HG03280 (cell line): ENCODE measurements around the gene RBFOX2.

Experiments
- ATAC-seq: cut with Tn5 transposase; IDR thresholded peaks from one replicate; pipeline ENCODE4 v1.9.1; 2021; ENCODE audit warnings: mild to moderate bottlenecking, moderate library complexity; ENCODE audit not compliant: unreplicated experiment

Gene RBFOX2

DNA sequence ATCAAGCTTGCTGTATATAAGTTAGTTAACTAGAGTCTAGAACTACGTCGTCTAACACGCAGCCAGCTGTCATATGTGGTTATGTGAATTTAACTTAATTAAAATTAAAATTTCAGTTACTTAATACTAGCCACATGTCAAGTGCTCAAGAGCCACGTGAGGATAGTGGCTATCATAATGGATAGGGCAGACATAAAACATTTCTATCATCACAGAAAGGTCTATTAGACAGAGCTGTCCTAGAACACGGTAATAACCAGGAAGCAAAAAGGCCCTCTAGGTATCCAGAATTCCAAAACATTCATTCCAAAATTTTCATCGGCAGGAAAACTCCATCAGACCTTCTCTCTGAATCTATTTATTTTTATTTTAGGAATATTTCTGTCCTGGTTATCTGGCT lies 123.9 kb downstream of the RBFOX2 start:
- ATAC-seq, result no peak

- ATAC-seq, result no peak
Measured at GRCh38 chr22:35904336-35904692, 124.3 kb downstream of the RBFOX2 start.

- no peak for ATAC-seq
Measured at GRCh38 chr22:35903571-35904335, 124.9 kb downstream of the RBFOX2 start.

DNA sequence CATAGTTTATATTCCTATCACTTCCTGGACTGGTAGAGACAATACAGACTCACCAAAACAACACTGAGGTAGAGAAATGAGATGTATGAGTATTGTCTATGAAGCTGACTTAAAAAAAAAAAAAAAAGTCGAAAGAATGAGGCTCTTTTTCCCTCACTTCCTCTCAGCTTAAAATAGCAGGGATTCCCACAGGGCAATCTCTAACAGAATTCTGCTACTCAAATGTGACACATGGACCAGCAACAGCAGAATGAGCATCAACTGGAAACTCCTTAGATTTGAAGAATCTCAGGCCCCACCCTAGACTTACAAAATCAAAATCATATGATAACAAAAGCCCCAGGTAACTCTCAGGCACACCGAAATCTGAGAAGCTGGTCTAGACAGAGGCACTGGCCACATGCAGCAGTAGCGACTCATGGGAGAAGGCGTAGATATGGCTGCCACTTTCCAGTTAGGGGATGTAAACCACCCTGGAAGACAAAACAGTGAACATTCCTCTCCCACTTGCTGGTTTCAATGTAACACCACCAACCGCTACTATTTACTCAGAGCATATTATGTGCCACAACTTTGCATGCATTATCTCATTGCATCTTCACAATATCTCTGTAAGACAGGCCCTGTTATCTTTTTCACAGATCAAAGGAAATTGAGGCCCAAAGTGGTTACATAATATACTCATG lies 128.0 kb downstream of the RBFOX2 start:
- no peak for ATAC-seq

GRCh38 chr22:35899736-35900135 lies 128.9 kb downstream of the RBFOX2 start:
- no peak for ATAC-seq

DNA sequence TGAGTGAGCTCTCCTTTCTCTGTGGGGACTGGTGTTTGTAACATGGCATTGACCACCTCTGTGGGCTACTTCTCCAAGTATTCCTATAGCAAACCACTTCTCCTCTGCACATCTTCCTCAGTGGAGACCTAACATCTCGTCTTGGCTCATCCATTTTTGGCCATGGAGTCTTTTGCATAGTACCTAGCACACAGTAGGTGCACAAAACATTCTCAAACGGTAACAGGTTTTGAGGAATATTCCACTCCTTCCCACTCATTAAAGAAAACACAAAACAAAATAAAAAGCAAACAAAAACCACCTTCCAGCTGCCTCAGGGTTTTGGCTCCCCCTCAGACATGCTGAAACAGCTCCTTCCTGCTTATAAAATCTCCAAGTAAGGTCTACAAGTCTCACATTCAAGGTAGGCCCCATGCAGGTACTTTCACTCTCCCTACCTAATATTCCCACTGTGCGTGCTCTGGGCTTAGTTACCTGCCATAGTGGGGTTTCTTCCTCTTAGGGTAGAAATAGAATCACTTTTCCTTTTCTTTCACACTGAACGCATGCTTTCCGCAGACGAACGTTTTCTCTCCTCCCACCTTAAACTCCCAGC lies 132.4 kb downstream of the RBFOX2 start:
- no peak for ATAC-seq

DNA sequence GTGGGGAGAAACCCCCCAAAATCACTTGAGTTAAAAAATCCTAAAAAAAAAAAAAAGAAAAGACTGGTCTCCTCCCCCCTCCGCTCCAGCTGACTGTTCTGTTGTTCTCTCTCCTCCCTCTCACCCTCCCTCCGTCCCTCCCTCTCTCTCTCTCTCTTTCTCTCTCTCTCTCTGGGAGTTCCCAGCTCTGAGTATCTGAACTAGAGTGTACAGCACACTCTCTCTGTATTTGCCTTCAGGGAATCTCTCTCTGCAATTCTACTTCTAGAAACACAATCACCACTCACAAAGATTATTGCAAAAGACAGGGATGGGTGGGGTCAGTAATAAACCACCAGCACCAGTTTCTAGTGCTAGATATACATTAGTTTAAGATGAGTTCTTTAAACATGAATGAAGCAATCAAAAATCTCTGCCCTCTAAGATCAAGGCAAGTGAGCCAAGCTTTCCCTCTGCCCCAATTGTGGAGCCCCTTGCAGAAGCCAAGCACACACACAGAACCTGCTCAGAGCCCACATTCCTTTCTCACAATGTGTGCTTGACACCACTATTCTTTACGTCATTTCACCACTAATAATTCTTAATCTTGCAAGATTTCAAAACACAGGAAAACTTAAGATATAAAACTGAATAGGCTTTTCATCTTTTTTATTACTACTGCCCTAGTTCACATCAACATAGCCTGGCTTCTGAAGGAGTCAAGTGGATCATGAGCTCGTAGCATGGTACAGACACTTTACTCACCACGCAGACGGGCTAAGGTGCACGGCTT lies 133.5 kb downstream of the RBFOX2 start:
- no peak for ATAC-seq

DNA sequence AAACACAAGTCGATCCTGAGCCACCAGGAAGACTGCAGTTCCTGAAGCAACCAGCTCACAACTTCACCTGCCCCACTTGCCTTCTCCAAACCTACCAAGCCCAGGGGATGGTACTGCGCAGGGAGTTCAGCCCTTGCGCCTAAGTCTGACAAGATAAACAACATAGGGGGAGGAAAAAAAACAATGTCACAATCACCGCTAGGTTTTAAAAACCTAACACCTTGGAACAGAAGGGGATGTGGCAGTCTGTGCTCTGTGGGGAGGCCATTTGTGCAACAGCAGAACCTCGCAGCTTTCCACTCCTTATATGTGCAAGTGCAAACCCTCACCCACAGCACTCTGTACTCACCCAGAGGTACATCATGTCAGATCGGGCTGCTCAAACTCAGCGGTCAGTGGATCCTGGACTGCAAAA lies 134.2 kb downstream of the RBFOX2 start:
- ATAC-seq, result no peak

GRCh38 chr22:35893698-35894097 lies 134.9 kb downstream of the RBFOX2 start:
- ATAC-seq, result no peak

DNA sequence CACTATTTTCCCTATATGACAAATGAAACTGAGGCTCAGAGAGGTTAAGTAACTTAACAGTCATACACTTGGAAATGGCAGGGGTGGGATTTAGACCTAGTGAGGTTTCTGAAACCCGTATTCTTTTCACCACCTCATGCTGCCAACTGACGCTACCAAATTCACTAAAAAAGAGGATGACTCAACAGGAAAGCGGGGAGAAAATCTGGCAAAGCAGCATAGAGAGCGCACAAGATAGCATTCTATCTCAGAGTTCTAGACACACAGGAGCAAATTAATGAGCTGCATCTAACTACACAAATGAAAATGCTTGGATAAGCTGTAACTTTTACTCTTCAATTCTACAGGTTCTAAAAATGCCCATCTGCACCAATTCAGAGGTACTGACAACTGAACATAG lies 136.4 kb downstream of the RBFOX2 start:
- ATAC-seq, result no peak

DNA sequence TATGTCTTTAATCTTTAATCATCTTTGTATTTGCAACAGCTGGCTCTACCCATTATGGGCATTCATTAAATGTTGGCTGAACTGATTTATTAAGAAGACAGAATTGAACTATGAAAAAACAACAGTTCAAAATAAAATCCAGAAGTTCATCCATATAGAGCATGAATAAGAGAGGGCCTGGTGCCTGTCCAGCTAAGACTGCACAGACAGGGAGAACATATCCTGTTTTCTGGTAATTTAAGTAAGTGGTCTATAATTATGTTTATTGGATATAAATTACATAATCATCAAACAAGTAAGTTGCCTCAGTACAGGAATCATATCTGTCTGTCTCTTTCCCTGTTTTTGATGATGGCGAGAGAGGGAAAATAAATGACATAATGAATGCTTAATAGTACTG lies 137.2 kb downstream of the RBFOX2 start:
- ATAC-seq, result no peak

- ATAC-seq, result no peak
Measured at GRCh38 chr22:35889071-35889470, 139.6 kb downstream of the RBFOX2 start.

DNA sequence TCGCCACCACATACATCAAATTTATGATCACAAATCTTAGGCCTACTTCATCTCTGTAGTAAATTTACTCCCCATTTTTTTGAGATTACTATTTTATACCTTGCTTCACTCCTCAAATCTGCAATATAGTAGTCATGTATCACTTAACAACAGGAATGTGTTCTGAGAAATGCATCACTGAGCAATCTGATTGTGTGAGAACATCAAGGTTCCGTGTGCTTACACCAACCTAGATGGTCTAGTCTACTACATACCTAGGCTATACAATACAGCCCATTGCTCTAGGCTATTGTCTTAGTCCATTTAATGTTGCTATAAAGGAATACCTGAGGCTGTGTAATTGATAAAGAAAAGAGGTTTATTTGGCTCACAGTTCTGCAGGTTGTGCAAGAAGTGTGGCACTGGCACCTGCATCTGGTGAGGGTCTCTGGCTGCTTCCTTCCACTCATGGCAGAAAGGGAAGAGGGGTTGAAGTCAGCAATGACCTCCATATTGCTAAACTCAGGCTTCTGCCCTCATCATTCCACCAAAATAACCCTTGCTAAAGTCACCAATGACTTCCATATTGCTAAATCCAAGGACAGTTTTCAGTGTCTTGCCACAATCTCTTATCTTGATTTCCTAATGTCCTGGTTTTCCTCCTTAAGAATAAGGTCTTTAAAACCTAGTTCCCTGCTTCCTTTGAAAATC lies 140.3 kb downstream of the RBFOX2 start:
- no peak for ATAC-seq

DNA sequence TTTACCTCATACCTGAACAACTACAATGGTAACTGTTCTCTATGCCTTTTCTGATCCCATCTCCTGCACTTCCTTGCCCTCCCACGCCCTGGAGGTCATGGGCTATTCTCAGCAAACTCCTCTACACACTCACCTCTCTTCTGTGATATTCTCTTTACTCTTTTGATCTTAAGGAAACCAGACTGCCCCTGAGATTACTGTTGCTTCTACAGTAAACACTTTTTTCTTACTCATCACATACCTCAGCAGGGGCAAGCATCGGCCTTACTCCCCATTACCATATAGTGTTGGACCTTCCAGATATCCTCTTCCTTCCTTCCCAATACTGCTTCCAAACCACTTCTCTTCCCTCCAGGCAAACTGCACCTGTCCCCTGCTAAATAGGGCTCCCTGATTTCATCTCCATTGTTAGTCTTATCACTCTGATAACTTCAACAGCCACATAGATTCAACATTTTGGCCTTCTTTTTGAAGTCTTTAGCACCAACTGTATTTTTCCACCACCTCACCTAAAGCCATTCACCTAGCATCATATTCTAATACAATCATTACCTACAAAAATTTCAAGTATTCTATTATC lies 141.2 kb downstream of the RBFOX2 start:
- ATAC-seq, result no peak

GRCh38 chr22:35886309-35886708 lies 142.3 kb downstream of the RBFOX2 start:
- ATAC-seq, result no peak

GRCh38 chr22:35884529-35884928 lies 144.1 kb downstream of the RBFOX2 start:
- no peak for ATAC-seq

DNA sequence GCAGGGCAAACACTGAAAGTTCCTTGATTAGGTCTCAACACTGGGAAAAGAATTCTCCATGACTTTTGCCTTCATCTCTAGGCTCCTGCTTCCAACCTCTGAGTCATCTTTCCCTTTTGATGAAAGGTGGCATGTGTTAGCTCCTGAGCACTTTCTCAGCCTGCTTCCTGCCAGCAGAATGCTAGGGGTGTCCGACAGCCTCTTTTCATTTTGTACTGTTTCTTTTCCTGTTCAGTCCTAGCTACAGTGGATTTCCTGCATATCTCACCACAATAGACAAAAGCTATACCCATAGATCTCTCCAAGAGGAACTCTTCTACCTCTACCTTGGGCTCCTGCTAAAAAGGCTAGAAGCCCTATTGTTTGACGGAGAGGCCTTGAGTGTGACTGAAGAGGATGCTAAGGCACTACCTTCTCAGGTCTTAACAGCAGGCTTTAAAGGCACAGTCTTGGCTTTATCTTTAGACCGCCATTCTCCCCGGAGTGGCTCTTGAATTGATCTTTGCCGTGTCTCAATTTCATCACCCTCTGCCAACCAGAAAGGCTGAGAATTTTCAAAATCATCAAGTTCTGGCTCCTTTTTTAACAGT lies 145.5 kb downstream of the RBFOX2 start:
- ATAC-seq, result no peak

GRCh38 chr22:35882211-35883030 lies 146.2 kb downstream of the RBFOX2 start:
- no peak for ATAC-seq

GRCh38 chr22:35879351-35879750 lies 149.3 kb downstream of the RBFOX2 start:
- no peak for ATAC-seq
